ENCODE measurements around the gene SVEP1. TPM values are rescaled to one million over a fixed set of nuclear protein-coding genes. Genes with fewer than 3 reads are reported as not detected.

Gene SVEP1
- polyA plus RNA-seq, 1 donor (not counting 4 experiments of a cell fraction or from before 2014, with no cell fraction given): 0.14 TPM

GRCh38 chr9:110336363-110336762 is 243.2 kb downstream of the SVEP1 start:
- no peaks in the 10 kb centered on the region for H3K27me3 ChIP-seq (ENCODE audit: control insufficient read depth, extremely low read depth, insufficient read depth, low read length)
- FAIRE-seq (no peak), DNase-seq (ENCODE audit: low read depth, low spot score) (no peak)
- H3K4me1 ChIP-seq (ENCODE audit: control insufficient read depth, extremely low read depth, insufficient read depth, low read length): peaks cover 3% of the 10 kb centered on the region
- H3K9me3 ChIP-seq (ENCODE audit: control insufficient read depth, low read depth, low read length): no peaks in the 10 kb centered on the region
- H2AFZ ChIP-seq (ENCODE audit: control insufficient read depth, low read length): no peak overlapping the region
- H3K9ac ChIP-seq (ENCODE audit: control insufficient read depth, extremely low read depth, insufficient read depth, low read length): no peak overlapping the region
- no peaks in the 10 kb centered on the region for H3K9me1 ChIP-seq (ENCODE audit: control insufficient read depth, extremely low read depth, insufficient read depth, low read length)
- TF ChIP-seq EZH2 (IDR thresholded peaks at IDR 0.05; ENCODE audit: low read length) (no peak), CTCF (optimal IDR thresholded peaks at IDR 0.05 in 1 of 3, IDR thresholded peaks at IDR 0.05 in 1 of 3, conservative IDR thresholded peaks at IDR 0.05 in 1 of 3; ENCODE audit: extremely low read depth in 1 of 3, insufficient read depth in 2 of 3, low read length in 3 of 3) (no peak)
- no peaks in the 10 kb centered on the region for H4K20me1 ChIP-seq (ENCODE audit: control insufficient read depth, extremely low read depth, insufficient read depth, low read length)
- no peak overlapping the region for H3K4me3 ChIP-seq (ENCODE audit: control insufficient read depth in 2 of 3, extremely low read depth in 1 of 3, insufficient read depth in 2 of 3, low read depth in 1 of 3, low read length in 3 of 3)
- no peak overlapping the region for H3K4me2 ChIP-seq (ENCODE audit: control insufficient read depth, extremely low read depth, insufficient read depth, low read depth, low read length)
- dilution Hi-C loops (cut with MboI; ENCODE audit: extremely low pct_ligation_motif_present, low sequenced_read_pairs): no loop called here
- H3K36me3 ChIP-seq (ENCODE audit: control insufficient read depth in 2 of 2, extremely low read depth in 1 of 2, insufficient read depth in 2 of 2, low read length in 2 of 2): no peaks in the 10 kb centered on the region
- no peaks in the 10 kb centered on the region for H3K79me2 ChIP-seq (ENCODE audit: control insufficient read depth, insufficient read depth, low read length)
- no peak overlapping the region for H3K27ac ChIP-seq (ENCODE audit: control insufficient read depth, insufficient read depth, low read length)

GRCh38 chr9:110334871-110335270 is 244.7 kb downstream of the SVEP1 start:
- H3K4me3 ChIP-seq (ENCODE audit: control insufficient read depth in 2 of 3, extremely low read depth in 1 of 3, insufficient read depth in 2 of 3, low read depth in 1 of 3, low read length in 3 of 3): no peak overlapping the region
- no peak overlapping the region for H2AFZ ChIP-seq (ENCODE audit: control insufficient read depth, low read length)
- H3K27me3 ChIP-seq (ENCODE audit: control insufficient read depth, extremely low read depth, insufficient read depth, low read length): no peaks in the 10 kb centered on the region
- no peaks in the 10 kb centered on the region for H3K9me3 ChIP-seq (ENCODE audit: control insufficient read depth, low read depth, low read length)
- H3K9ac ChIP-seq (ENCODE audit: control insufficient read depth, extremely low read depth, insufficient read depth, low read length): no peak overlapping the region
- H3K4me1 ChIP-seq (ENCODE audit: control insufficient read depth, extremely low read depth, insufficient read depth, low read length): peaks cover 3% of the 10 kb centered on the region
- FAIRE-seq (no peak), DNase-seq (ENCODE audit: low read depth, low spot score) (no peak)
- no peaks in the 10 kb centered on the region for H3K79me2 ChIP-seq (ENCODE audit: control insufficient read depth, insufficient read depth, low read length)
- no peak overlapping the region for H3K4me2 ChIP-seq (ENCODE audit: control insufficient read depth, extremely low read depth, insufficient read depth, low read depth, low read length)
- no peaks in the 10 kb centered on the region for H3K9me1 ChIP-seq (ENCODE audit: control insufficient read depth, extremely low read depth, insufficient read depth, low read length)
- no peaks in the 10 kb centered on the region for H3K36me3 ChIP-seq (ENCODE audit: control insufficient read depth in 2 of 2, extremely low read depth in 1 of 2, insufficient read depth in 2 of 2, low read length in 2 of 2)
- H4K20me1 ChIP-seq (ENCODE audit: control insufficient read depth, extremely low read depth, insufficient read depth, low read length): no peaks in the 10 kb centered on the region
- TF ChIP-seq EZH2 (IDR thresholded peaks at IDR 0.05; ENCODE audit: low read length) (no peak), CTCF (optimal IDR thresholded peaks at IDR 0.05 in 1 of 3, IDR thresholded peaks at IDR 0.05 in 1 of 3, conservative IDR thresholded peaks at IDR 0.05 in 1 of 3; ENCODE audit: extremely low read depth in 1 of 3, insufficient read depth in 2 of 3, low read length in 3 of 3) (no peak)
- H3K27ac ChIP-seq (ENCODE audit: control insufficient read depth, insufficient read depth, low read length): no peak overlapping the region
- dilution Hi-C loops (cut with MboI; ENCODE audit: extremely low pct_ligation_motif_present, low sequenced_read_pairs): no loop called here

Data from keratinocyte (primary cell).